Activated naive CD4-positive, alpha-beta T cell treated with anti-CD3 and anti-CD28 coated beads, Interleukin-2, amount 50 U/mL, for 24 hours (primary cell): ENCODE measurements around the gene NDUFB5.

ENCODE experiments used
- H3K27ac Mint-ChIP-seq: one replicate; pipeline ENCODE4 v1.8.0; 2021; ENCODE audit warnings: mild to moderate bottlenecking, mixed read lengths
- H3K27me3 Mint-ChIP-seq: one replicate; pipeline ENCODE4 v1.8.0; 2021; ENCODE audit warnings: mixed read lengths
- H3K36me3 Mint-ChIP-seq: one replicate; pipeline ENCODE4 v1.8.0; 2021; ENCODE audit warnings: mixed read lengths
- H3K4me1 Mint-ChIP-seq: one replicate; pipeline ENCODE4 v1.8.0; 2021; ENCODE audit warnings: mixed read lengths
- H3K4me3 Mint-ChIP-seq: one replicate; pipeline ENCODE4 v1.8.0; 2021; ENCODE audit warnings: mild to moderate bottlenecking, mixed read lengths
- H3K9me3 Mint-ChIP-seq: one replicate; pipeline ENCODE4 v1.8.0; 2021; ENCODE audit warnings: mixed read lengths

NDUFB5 gene

DNA sequence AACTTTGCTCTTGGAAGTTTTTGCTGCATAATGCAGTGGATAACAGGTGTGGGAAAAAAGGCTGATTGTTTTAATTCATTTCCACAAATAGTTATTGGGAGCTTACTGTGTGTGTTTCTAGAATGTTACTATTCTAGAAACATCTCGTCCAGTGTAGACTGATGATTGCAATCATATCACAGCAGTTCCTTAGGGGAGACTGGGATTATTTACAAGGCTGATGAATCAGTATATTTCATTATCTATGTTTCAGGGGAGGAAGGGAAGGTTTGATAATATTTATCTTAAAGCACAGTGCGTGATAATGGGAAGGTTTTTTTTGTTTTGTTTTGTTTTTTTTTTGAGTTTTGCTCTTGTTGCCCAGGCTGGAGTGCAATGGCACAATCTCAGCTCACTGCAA, 50.6 kb downstream of the NDUFB5 start:
- Mint-ChIP-seq H3K27me3 (peaks cover 1% of the 10 kb centered on the region), H3K4me3 (peak overlapping the region; percentile 6), H3K27ac (no peak overlapping the region), H3K4me1 (peaks cover 39% of the 10 kb centered on the region), H3K36me3 (peaks cover 2% of the 10 kb centered on the region), H3K9me3 (no peaks in the 10 kb centered on the region)

DNA sequence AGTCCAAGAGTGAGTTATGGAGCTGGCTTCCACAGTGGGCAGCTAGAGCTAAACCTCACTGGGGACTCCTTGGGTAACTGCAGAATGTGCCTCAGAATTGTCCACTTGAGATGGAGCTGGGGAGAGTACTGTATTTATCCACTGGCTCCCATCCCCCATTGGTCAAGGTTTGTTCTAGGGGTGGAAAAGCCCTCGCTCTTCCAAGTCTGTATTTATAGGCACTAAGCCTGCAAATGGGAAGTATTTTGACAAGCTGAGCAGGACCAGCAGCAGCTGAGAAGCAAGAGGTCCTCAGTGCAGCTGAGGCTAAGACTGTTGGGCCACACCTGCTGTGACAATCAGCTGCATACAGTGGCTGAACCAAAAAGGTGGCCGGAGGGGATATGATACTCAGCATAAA, 54.0 kb downstream of the NDUFB5 start:
- no peaks in the 10 kb centered on the region for H3K9me3 Mint-ChIP-seq
- H3K27me3 Mint-ChIP-seq: peaks cover 1% of the 10 kb centered on the region
- peaks cover 44% of the 10 kb centered on the region for H3K4me1 Mint-ChIP-seq
- no peak overlapping the region for H3K4me3 Mint-ChIP-seq
- H3K27ac Mint-ChIP-seq: no peak overlapping the region
- peaks cover 2% of the 10 kb centered on the region for H3K36me3 Mint-ChIP-seq

GRCh38 chr3:179660872-179661271, 56.3 kb downstream of the NDUFB5 start:
- no peak overlapping the region for H3K27ac Mint-ChIP-seq
- H3K4me1 Mint-ChIP-seq: peaks cover 30% of the 10 kb centered on the region
- H3K4me3 Mint-ChIP-seq: no peak overlapping the region
- H3K9me3 Mint-ChIP-seq: no peaks in the 10 kb centered on the region
- H3K27me3 Mint-ChIP-seq: no peaks in the 10 kb centered on the region
- no peaks in the 10 kb centered on the region for H3K36me3 Mint-ChIP-seq

DNA sequence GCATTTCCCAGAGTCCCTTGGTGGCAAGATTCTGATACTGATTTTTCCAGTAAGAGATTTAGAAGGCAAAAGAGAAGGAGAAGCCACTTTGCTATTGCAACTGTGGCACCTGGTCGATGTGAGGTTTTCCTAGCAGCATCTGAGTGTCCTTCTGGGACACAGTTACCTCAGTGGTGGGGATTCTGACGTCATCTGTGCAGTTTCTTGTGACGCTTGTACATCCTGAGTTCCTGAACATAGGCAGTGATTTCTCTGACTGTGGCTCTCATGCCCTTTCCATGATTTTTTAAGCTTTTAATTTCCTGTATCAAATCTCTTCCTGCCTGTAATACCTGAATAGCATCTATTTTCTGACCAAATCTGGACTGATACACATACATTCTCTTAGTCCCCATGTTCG, 57.2 kb downstream of the NDUFB5 start:
- H3K4me3 Mint-ChIP-seq: no peak overlapping the region
- H3K4me1 Mint-ChIP-seq: peaks cover 26% of the 10 kb centered on the region
- H3K36me3 Mint-ChIP-seq: no peaks in the 10 kb centered on the region
- no peaks in the 10 kb centered on the region for H3K9me3 Mint-ChIP-seq
- H3K27me3 Mint-ChIP-seq: no peaks in the 10 kb centered on the region
- H3K27ac Mint-ChIP-seq: no peak overlapping the region

DNA sequence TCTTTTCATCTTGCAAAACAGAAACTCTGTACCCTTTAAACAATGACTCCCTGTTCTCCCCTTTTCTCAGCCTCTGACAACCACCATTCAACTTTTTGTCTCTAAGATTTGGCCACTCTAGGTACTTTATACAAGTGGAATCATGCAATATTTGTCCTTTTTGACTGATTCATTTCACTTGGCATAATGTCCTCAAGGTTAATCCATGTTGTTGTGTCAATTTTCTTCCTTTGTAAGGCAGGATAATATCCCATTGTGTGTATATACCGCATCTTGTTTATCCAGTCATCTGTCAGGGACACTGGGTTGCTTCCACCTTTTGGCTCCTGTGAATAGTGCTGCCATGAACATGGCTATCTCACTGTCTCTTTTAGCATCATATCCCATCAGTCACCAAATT, 58.5 kb downstream of the NDUFB5 start:
- Mint-ChIP-seq H3K4me3 (no peak overlapping the region), H3K27ac (no peak overlapping the region)

DNA sequence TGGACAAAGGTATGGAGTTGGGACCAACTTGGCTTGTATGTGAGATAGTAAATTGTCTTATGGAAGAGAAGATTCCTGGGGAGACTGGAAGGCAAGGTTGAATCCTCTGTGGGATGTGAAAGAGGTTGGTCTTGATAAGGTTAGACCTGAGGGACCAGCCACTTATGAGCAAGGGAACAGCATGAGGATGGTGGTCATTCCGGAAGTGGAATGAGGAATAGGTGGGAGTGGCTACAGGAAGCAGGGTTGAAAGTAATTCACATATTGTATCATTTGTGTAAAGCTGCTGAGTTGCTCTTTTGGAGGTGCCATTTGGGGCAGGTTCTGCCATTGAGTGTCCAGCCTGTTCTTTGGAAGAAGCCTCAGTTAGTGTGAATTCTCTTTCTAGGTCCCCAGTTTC, 61.4 kb downstream of the NDUFB5 start:
- Mint-ChIP-seq H3K27ac (no peak overlapping the region), H3K4me1 (peaks cover 23% of the 10 kb centered on the region), H3K27me3 (no peaks in the 10 kb centered on the region), H3K4me3 (no peak overlapping the region), H3K36me3 (peaks cover 1% of the 10 kb centered on the region), H3K9me3 (no peaks in the 10 kb centered on the region)

More for the DNA sequence above, 58.5 kb downstream of the NDUFB5 start:
- Mint-ChIP-seq H3K36me3 (no peaks in the 10 kb centered on the region), H3K9me3 (no peaks in the 10 kb centered on the region), H3K27me3 (no peaks in the 10 kb centered on the region), H3K4me1 (peaks cover 25% of the 10 kb centered on the region)

DNA sequence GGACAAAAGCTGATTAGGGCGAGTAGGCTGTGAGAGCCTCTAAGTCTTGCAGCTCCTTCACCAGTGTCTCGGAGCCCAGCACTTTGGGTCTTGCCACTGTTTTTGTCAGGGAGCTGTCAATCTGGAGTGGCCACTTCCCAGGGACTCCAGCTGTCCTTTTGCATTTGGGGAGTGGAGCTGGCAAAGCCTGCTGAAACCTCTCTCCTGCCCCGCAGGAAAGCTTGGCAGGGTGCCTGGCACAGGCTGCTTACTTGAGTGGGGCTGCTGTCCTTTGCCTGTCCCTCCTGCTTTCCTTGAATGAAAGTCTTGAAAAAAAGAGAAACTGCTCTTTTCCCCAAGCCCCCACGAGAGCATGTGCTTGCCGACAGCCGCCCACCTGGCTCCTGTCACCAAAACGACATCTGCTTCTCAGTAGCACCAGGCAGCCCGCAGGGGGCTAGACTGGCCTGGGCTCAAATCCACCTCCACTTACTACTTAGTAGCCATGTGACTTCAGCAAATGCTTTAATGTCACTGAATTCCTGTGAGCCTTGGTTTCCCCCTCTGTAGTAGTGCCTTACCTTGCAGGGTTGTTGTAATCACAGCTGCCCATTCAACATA, 61.9 kb downstream of the NDUFB5 start:
- Mint-ChIP-seq H3K36me3 (peaks cover 1% of the 10 kb centered on the region), H3K9me3 (no peaks in the 10 kb centered on the region), H3K27me3 (no peaks in the 10 kb centered on the region), H3K4me1 (peaks cover 25% of the 10 kb centered on the region), H3K4me3 (no peak overlapping the region), H3K27ac (no peak overlapping the region)

DNA sequence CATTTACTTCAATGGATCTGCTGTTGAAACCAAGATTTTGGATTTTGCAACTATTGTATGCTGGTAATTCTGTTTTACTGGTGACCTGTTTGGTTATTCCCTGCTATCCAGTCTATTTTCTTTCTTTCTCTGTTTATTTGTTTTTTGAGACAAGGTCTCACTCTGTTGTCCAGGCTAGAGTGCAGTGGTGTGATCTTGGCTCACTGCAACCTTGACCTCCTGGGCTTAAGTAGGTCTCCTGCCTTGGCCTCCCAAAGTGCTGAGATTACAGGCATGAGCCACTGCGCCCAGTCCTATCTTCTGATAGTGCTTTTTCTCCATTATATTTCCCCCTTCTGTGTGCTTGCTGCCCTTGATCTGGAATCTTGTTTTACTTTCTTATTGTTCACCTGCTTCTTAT, 63.8 kb downstream of the NDUFB5 start:
- Mint-ChIP-seq H3K9me3 (no peaks in the 10 kb centered on the region), H3K27ac (no peak overlapping the region), H3K36me3 (peaks cover 3% of the 10 kb centered on the region), H3K27me3 (no peaks in the 10 kb centered on the region), H3K4me3 (no peak overlapping the region), H3K4me1 (peaks cover 17% of the 10 kb centered on the region)

DNA sequence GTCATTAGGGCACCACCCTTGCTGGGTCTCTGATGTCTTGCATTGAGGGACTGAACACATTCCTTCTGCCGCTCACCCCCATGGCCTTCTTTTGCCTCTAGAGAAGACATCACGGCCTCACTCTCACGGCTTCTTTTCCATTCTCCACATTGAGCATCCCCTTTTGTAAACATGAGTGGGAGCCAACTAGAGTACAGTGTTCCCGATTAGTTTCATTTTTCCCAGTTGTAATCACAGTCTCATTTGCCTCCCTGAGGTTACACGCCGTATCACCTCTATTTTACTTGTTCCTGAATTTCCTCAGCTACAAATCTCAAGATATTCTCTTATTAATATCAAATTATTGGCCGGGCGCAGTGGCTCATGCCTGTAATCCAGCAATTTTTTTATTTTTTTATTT, 65.7 kb downstream of the NDUFB5 start:
- Mint-ChIP-seq H3K36me3 (peaks cover 3% of the 10 kb centered on the region), H3K9me3 (no peaks in the 10 kb centered on the region), H3K27me3 (no peaks in the 10 kb centered on the region)

DNA sequence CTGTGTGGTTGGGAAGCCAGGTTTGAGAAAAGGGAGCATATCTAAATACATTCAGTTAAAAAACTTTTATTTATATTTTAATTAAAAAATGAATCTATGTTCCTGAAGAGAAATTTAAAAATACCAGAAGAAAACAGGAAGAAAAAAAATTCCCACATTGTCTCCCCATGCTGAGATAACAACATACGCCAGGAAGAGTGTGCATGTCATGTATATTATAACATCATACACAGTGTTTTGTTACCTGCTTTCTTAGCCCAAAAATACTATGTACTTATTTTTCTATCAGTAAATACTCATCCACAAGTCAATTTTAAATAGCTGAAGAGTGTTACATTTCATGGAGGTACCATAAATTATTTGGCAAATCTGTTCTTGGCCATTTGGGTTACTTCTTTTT, 66.7 kb downstream of the NDUFB5 start:
- Mint-ChIP-seq H3K27ac (no peak overlapping the region), H3K27me3 (no peaks in the 10 kb centered on the region), H3K4me1 (peaks cover 11% of the 10 kb centered on the region), H3K4me3 (no peak overlapping the region), H3K9me3 (no peaks in the 10 kb centered on the region), H3K36me3 (peaks cover 3% of the 10 kb centered on the region)

More for the DNA sequence above, 65.7 kb downstream of the NDUFB5 start:
- H3K27ac Mint-ChIP-seq: no peak overlapping the region
- H3K4me1 Mint-ChIP-seq: peaks cover 15% of the 10 kb centered on the region
- no peak overlapping the region for H3K4me3 Mint-ChIP-seq

DNA sequence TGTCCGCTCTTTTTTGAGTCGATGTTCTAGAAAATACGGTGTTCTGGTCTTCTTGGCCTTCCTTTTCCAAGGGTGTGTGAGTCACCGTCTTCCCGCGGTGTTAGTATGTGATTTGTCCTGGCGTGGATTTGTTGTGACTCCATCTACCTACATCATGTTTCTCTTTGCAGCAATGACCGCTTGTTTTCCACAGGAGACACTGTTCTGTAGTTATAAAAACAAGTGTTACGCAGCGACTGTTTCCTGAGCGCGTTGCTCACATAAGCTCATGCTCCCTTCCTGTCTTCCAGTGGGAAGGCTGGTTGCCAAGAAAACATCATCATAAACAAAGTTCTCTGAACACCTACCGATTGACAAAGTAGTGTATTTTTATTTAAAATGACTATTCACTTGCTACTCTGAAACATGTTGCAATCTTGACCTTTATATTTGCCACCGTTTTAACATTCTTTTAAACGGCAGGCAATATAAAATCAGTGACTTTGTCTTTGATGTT, 67.2 kb downstream of the NDUFB5 start:
- no peak overlapping the region for H3K4me3 Mint-ChIP-seq
- no peaks in the 10 kb centered on the region for H3K9me3 Mint-ChIP-seq
- no peaks in the 10 kb centered on the region for H3K27me3 Mint-ChIP-seq
- H3K4me1 Mint-ChIP-seq: peaks cover 11% of the 10 kb centered on the region
- H3K27ac Mint-ChIP-seq: no peak overlapping the region
- H3K36me3 Mint-ChIP-seq: peaks cover 3% of the 10 kb centered on the region

- Mint-ChIP-seq H3K36me3 (peaks cover 3% of the 10 kb centered on the region), H3K4me1 (peaks cover 11% of the 10 kb centered on the region), H3K9me3 (no peaks in the 10 kb centered on the region), H3K27ac (no peak overlapping the region), H3K27me3 (no peaks in the 10 kb centered on the region), H3K4me3 (no peak overlapping the region)
Observed at GRCh38 chr3:179672918-179673317, 68.3 kb downstream of the NDUFB5 start.

DNA sequence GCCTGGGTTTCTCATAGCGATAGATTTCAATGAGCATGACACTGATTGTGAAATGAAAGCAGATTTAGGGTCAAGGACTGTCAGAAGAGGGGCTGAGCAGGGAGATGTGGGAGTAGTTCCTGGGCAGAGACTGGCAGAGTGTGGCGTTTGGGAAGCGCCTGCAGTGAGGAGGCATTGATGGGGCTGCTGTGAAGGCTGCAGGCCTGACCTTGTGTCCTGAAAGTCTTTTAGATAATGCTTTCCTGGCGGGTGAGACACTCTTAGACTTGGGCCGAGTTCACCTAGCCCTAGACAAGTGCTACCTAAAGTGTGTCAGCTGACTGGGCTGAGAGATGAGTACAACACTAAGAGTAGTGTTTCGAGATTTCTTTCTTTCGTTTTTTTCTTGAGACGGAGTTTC, 68.9 kb downstream of the NDUFB5 start:
- Mint-ChIP-seq H3K36me3 (peaks cover 1% of the 10 kb centered on the region), H3K4me1 (peaks cover 7% of the 10 kb centered on the region), H3K4me3 (no peak overlapping the region), H3K27ac (no peak overlapping the region), H3K27me3 (no peaks in the 10 kb centered on the region), H3K9me3 (no peaks in the 10 kb centered on the region)

- Mint-ChIP-seq H3K27me3 (no peaks in the 10 kb centered on the region), H3K9me3 (no peaks in the 10 kb centered on the region), H3K36me3 (peaks cover 1% of the 10 kb centered on the region), H3K4me1 (peaks cover 3% of the 10 kb centered on the region), H3K27ac (no peak overlapping the region), H3K4me3 (no peak overlapping the region)
Observed at GRCh38 chr3:179676081-179676480, 71.5 kb downstream of the NDUFB5 start.
